ENCODE data around the gene CLDN20. TPM values are rescaled to one million over a fixed set of nuclear protein-coding genes. Genes with fewer than 3 reads are reported as not detected.

CLDN20 gene
- total RNA-seq, 1 donor from 2014 or later: not detected

GRCh38 chr6:155284775-155285174 lies 21.0 kb downstream of the CLDN20 start:
- Histone ChIP-seq H3K4me1 (peaks cover 28% of the 10 kb centered on the region), H3K27me3 (ENCODE audit: low read depth) (no peaks in the 10 kb centered on the region), H3K27ac (replicated peaks) (no peak overlapping the region), H3K9me3 (replicated peaks) (no peaks in the 10 kb centered on the region), H3K36me3 (peaks cover 35% of the 10 kb centered on the region), H3K4me3 (no peak overlapping the region)
- intact Hi-C loops (cut with micrococcal nuclease): no loop called here
- no peak for TF ChIP-seq CTCF (IDR thresholded peaks at IDR 0.05; ENCODE audit: borderline replicate concordance)
- DNase-seq: no peak

- no peak for TF ChIP-seq CTCF (IDR thresholded peaks at IDR 0.05; ENCODE audit: borderline replicate concordance)
- Histone ChIP-seq H3K9me3 (replicated peaks) (no peaks in the 10 kb centered on the region), H3K4me1 (peaks cover 23% of the 10 kb centered on the region), H3K36me3 (peaks cover 48% of the 10 kb centered on the region), H3K4me3 (no peak overlapping the region), H3K27me3 (ENCODE audit: low read depth) (no peaks in the 10 kb centered on the region), H3K27ac (replicated peaks) (peak overlapping the region; percentile 63)
- intact Hi-C loops (cut with micrococcal nuclease): no loop called here
- no peak for DNase-seq
These were observed 23.9 kb downstream of the CLDN20 start for GRCh38 chr6:155287762-155288161.

- Histone ChIP-seq H3K9me3 (replicated peaks) (no peaks in the 10 kb centered on the region), H3K27me3 (ENCODE audit: low read depth) (no peaks in the 10 kb centered on the region), H3K27ac (replicated peaks) (no peak overlapping the region), H3K4me1 (peaks cover 27% of the 10 kb centered on the region), H3K4me3 (no peak overlapping the region), H3K36me3 (peaks cover 44% of the 10 kb centered on the region)
- no peak for DNase-seq
- intact Hi-C loops (cut with micrococcal nuclease): no loop called here
- no peak for TF ChIP-seq CTCF (IDR thresholded peaks at IDR 0.05; ENCODE audit: borderline replicate concordance)
These were observed 26.7 kb downstream of the CLDN20 start for GRCh38 chr6:155290491-155290890.

- H3K27ac ChIP-seq (replicated peaks): no peak overlapping the region
- H3K27me3 ChIP-seq (ENCODE audit: low read depth): no peaks in the 10 kb centered on the region
- no peak for TF ChIP-seq CTCF (IDR thresholded peaks at IDR 0.05; ENCODE audit: borderline replicate concordance)
- no peak for DNase-seq
- intact Hi-C loops (cut with micrococcal nuclease): no loop called here
- H3K4me1 ChIP-seq: peaks cover 27% of the 10 kb centered on the region
- no peak overlapping the region for H3K4me3 ChIP-seq
- H3K36me3 ChIP-seq: peaks cover 52% of the 10 kb centered on the region
- no peaks in the 10 kb centered on the region for H3K9me3 ChIP-seq (replicated peaks)
These were observed 27.5 kb downstream of the CLDN20 start for GRCh38 chr6:155291291-155291690.

- peaks cover 26% of the 10 kb centered on the region for H3K4me1 ChIP-seq
- intact Hi-C loops (cut with micrococcal nuclease): no loop called here
- no peak for TF ChIP-seq CTCF (IDR thresholded peaks at IDR 0.05; ENCODE audit: borderline replicate concordance)
- no peak overlapping the region for H3K27ac ChIP-seq (replicated peaks)
- H3K4me3 ChIP-seq: no peak overlapping the region
- H3K9me3 ChIP-seq (replicated peaks): no peaks in the 10 kb centered on the region
- H3K36me3 ChIP-seq: peaks cover 66% of the 10 kb centered on the region
- no peak for DNase-seq
- H3K27me3 ChIP-seq (ENCODE audit: low read depth): no peaks in the 10 kb centered on the region
These were observed 28.9 kb downstream of the CLDN20 start for GRCh38 chr6:155292711-155293110.

GRCh38 chr6:155297669-155298068 lies 33.9 kb downstream of the CLDN20 start:
- H3K4me3 ChIP-seq: no peak overlapping the region
- intact Hi-C loops (cut with micrococcal nuclease): no loop called here
- no peak for DNase-seq
- peaks cover 57% of the 10 kb centered on the region for H3K36me3 ChIP-seq
- TF ChIP-seq CTCF (IDR thresholded peaks at IDR 0.05; ENCODE audit: borderline replicate concordance): no peak
- H3K27ac ChIP-seq (replicated peaks): no peak overlapping the region
- H3K9me3 ChIP-seq (replicated peaks): no peaks in the 10 kb centered on the region
- H3K27me3 ChIP-seq (ENCODE audit: low read depth): no peaks in the 10 kb centered on the region
- H3K4me1 ChIP-seq: peaks cover 9% of the 10 kb centered on the region
